Measurements from ENCODE around the gene KCNK10. TPM values are rescaled to one million over a fixed set of nuclear protein-coding genes. Genes with fewer than 3 reads are reported as not detected.
"Not testable (repeated sequence)": the region's sequence is repeated elsewhere in the genome, so short reads cannot be mapped to it uniquely, and the experiment has no call there.

The KCNK10 gene
- total RNA-seq, 1 donor from 2014 or later = 11.5 TPM

DNA sequence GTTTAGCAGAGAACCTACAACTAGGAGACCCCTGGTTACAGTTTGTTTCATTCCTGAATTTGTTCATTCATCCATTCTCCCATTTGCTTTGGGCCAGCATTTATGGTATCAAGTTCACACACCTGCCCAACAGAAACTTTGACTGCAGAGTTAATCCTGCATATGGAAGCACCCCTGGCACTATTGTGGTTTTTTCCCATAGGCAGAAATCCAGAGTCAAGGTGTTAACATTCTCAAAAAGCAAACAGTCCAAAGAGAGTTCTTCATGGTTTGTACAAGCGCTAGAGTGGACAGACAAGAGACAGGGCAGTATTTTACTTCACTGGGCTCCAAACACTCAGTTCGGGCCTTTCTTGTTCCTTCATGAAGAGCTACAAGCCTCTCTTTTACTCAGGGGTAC, 51.9 kb downstream of the KCNK10 start:
- Mint-ChIP-seq H3K9me3 (no peaks in the 10 kb centered on the region), H3K27me3 (ENCODE audit: low read depth) (peaks cover 4% of the 10 kb centered on the region), H3K4me3 (no peak overlapping the region), H3K4me1 (peaks cover 12% of the 10 kb centered on the region), H3K36me3 (ENCODE audit: low read depth) (peaks cover 3% of the 10 kb centered on the region), H3K27ac (ENCODE audit: unreplicated experiment) (no peak overlapping the region)
- DNase-seq (ENCODE audit: low read depth, low spot score) = no peak
- TF ChIP-seq CTCF (conservative IDR thresholded peaks at IDR 0.05) = no peak

DNA sequence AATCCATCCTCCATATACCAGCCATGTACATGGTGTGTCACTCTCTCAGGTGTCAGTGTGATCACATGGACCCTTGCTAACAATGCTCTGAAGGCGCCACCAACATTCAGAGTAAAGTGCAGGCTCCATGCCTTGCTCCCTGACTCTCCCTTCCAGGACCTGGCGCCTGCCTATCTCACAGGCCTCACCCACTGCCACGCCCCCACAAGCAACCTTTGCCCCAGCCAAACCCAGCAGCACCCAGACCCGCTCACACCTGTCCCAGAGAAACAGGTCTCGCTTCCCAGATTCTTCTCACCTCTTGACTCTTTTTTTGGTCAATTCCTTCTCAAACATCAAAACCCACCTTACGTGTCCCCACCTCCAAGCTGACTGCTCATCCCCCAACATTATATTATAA, 52.3 kb downstream of the KCNK10 start:
- no peak overlapping the region for H3K4me3 Mint-ChIP-seq
- H3K27me3 Mint-ChIP-seq (ENCODE audit: low read depth) = peaks cover 4% of the 10 kb centered on the region
- DNase-seq (ENCODE audit: low read depth, low spot score) = no peak
- peak overlapping the region; percentile 83 for H3K27ac Mint-ChIP-seq (ENCODE audit: unreplicated experiment)
- peaks cover 12% of the 10 kb centered on the region for H3K4me1 Mint-ChIP-seq
- H3K9me3 Mint-ChIP-seq = no peaks in the 10 kb centered on the region
- no peak for TF ChIP-seq CTCF (conservative IDR thresholded peaks at IDR 0.05)
- peaks cover 3% of the 10 kb centered on the region for H3K36me3 Mint-ChIP-seq (ENCODE audit: low read depth)

- no peak overlapping the region for H3K27ac Mint-ChIP-seq (ENCODE audit: unreplicated experiment)
- no peak for TF ChIP-seq CTCF (conservative IDR thresholded peaks at IDR 0.05)
- H3K36me3 Mint-ChIP-seq (ENCODE audit: low read depth) = peaks cover 3% of the 10 kb centered on the region
- H3K4me1 Mint-ChIP-seq = peaks cover 12% of the 10 kb centered on the region
- DNase-seq (ENCODE audit: low read depth, low spot score) = no peak
- no peaks in the 10 kb centered on the region for H3K9me3 Mint-ChIP-seq
- no peak overlapping the region for H3K4me3 Mint-ChIP-seq
- peaks cover 4% of the 10 kb centered on the region for H3K27me3 Mint-ChIP-seq (ENCODE audit: low read depth)
Observed at GRCh38 chr14:88269806-88270420, 53.2 kb downstream of the KCNK10 start.

- TF ChIP-seq CTCF (conservative IDR thresholded peaks at IDR 0.05) = no peak
- Mint-ChIP-seq H3K4me3 (no peak overlapping the region), H3K4me1 (no peaks in the 10 kb centered on the region), H3K27me3 (ENCODE audit: low read depth) (peaks cover 4% of the 10 kb centered on the region), H3K9me3 (no peaks in the 10 kb centered on the region), H3K27ac (ENCODE audit: unreplicated experiment) (no peak overlapping the region), H3K36me3 (ENCODE audit: low read depth) (peaks cover 7% of the 10 kb centered on the region)
- DNase-seq (ENCODE audit: low read depth, low spot score) = no peak
Observed at GRCh38 chr14:88266474-88266873, 56.6 kb downstream of the KCNK10 start.

DNA sequence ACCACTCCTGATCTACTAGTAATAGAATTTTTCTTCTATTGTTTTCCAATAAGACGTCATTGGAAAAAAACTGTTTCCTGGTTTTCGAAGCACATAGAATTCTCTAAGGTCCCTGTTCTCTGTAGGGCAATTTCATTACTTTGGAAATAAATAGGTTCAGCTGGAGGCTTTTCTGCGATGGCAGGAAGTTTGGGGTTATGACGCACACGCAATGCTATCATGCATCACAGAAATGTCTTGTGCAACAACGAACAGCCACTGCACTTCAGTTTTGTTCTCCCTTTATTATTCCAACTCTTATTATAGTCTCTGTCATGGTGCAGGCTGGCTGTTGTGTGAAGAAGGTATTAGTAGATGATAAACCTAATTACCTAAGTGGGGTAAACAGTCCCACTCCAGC, 59.0 kb downstream of the KCNK10 start:
- DNase-seq (ENCODE audit: low read depth, low spot score) = no peak
- Mint-ChIP-seq H3K9me3 (no peaks in the 10 kb centered on the region), H3K4me1 (no peaks in the 10 kb centered on the region), H3K4me3 (no peak overlapping the region), H3K36me3 (ENCODE audit: low read depth) (peaks cover 6% of the 10 kb centered on the region), H3K27ac (ENCODE audit: unreplicated experiment) (no peak overlapping the region), H3K27me3 (ENCODE audit: low read depth) (no peaks in the 10 kb centered on the region)
- TF ChIP-seq CTCF (conservative IDR thresholded peaks at IDR 0.05) = no peak

DNA sequence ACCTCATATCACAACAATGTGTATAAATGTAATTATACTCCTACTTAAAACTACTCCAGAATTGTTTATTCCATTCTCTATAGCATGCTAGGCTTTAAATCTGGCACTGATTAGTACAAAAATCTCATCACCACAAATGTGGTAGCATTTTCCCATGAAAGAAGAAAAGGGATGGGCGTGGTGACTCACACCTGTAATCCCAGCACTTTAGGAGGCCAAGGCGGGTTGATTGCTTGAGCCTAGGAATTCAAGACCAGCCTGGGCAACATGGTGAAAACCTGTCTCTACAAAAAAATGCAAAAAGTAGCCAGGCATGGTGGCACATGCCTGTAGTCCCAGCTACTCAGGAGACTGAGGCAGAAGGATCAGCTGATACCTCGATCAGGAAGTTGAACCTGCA, 61.8 kb downstream of the KCNK10 start:
- not testable (repeated sequence) for H3K36me3 Mint-ChIP-seq (ENCODE audit: low read depth); H3K27ac Mint-ChIP-seq (ENCODE audit: unreplicated experiment); H3K4me3 Mint-ChIP-seq; H3K27me3 Mint-ChIP-seq (ENCODE audit: low read depth); H3K4me1 Mint-ChIP-seq; H3K9me3 Mint-ChIP-seq; DNase-seq (ENCODE audit: low read depth, low spot score)
